Measurements from ENCODE around the gene ERVFRD-1.
"Not testable (repeated sequence)": the region's sequence is repeated elsewhere in the genome, so short reads cannot be mapped to it uniquely, and the experiment has no call there.

Gene ERVFRD-1

DNA sequence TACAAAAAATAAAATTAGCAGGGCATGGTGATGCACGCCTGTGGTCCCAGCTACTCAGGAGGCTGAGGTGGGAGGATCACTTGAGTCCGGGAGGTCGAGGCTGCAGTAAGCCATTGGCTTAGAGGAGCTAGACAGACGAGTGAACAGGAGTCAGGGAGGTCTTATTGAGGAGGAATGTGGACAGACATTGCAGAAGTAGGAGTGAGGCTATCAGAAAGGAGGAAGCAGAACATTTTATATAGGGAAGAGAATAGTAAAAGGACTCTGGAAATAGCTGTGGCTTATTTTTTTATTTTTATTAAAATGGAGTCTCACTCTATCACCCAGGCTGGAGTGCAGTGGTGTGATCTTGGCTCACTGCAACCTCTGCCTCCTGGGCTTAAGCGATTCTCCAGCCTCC is 20.4 kb downstream of the ERVFRD-1 start:
- not testable (repeated sequence) for H3K9ac ChIP-seq (ENCODE audit: low read length in 2 of 2); H3K27ac ChIP-seq (ENCODE audit: low read length); H3K9me3 ChIP-seq (ENCODE audit: control insufficient read depth in 2 of 2, low read length in 2 of 2); H3K4me3 ChIP-seq (ENCODE audit: low read length in 2 of 2); H3K27me3 ChIP-seq (ENCODE audit: control insufficient read depth in 1 of 2, insufficient read depth in 2 of 2, low read length in 2 of 2); H3K36me3 ChIP-seq (ENCODE audit: control insufficient read depth in 2 of 2, insufficient read depth in 2 of 2, low read length in 2 of 2)
- H3K4me1 ChIP-seq (ENCODE audit: control insufficient read depth, insufficient read depth, low read length): peaks cover 17% of the 10 kb centered on the region

DNA sequence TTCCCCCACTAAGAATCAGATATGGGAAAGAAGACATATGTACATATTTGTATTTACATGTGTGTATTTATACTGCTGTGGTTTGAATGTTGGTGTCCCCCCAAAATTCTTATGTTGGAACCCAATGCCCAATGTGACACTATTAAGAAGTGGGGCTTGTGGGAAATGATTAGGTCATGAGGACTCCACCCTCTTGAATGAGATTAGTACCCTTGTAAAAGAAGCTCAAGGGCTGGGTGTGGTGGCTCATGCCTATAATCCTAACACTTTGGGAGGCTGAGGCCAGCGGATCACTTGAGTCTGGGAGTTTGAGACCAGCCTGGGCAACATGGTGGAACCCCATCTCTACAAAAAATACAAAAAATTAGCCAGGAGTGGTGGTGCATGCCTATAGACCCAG is 21.8 kb downstream of the ERVFRD-1 start:
- Histone ChIP-seq H3K9me3 (ENCODE audit: control insufficient read depth in 2 of 2, low read length in 2 of 2) (no peaks in the 10 kb centered on the region), H3K4me1 (ENCODE audit: control insufficient read depth, insufficient read depth, low read length) (peaks cover 6% of the 10 kb centered on the region), H3K9ac (ENCODE audit: low read length in 2 of 2) (no peak overlapping the region), H3K4me3 (ENCODE audit: low read length in 2 of 2) (no peak overlapping the region), H3K36me3 (ENCODE audit: control insufficient read depth in 2 of 2, insufficient read depth in 2 of 2, low read length in 2 of 2) (no peaks in the 10 kb centered on the region), H3K27me3 (ENCODE audit: control insufficient read depth in 1 of 2, insufficient read depth in 2 of 2, low read length in 2 of 2) (no peaks in the 10 kb centered on the region), H3K27ac (ENCODE audit: low read length) (no peak overlapping the region)

DNA sequence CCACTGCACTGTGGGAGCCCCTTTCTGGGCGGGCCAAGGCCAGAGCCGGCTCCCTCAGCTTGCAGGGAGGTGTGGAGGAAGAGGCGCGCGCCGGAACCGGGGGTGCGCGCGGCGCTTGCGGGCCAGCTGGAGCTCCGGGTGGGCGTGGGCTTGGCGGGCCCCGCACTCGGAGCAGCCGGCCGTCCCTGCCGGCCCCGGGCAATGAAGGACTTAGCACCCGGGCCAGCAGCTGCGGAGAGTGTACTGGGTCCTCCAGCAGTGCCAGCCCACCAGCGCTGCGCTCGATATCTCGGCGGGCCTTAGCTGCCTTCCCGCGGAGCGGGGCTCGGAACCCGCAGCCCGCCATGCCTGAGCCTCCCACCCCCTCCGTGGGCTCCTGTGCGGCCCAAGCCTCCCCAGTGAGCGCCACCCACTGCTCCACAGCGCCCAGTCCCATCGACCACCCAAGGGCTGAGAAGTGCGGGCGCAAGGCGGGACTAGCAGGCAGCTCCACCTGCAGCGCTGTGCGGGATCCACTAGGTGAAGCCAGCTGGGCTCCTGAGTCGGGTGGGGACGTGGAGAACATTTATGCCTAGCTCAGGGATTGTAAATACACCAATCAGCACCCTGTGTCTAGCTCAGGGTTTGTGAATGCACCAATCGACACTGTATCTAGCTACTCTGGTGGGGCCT is 24.2 kb downstream of the ERVFRD-1 start:
- not testable (repeated sequence) for H3K27ac ChIP-seq (ENCODE audit: low read length); H3K9ac ChIP-seq (ENCODE audit: low read length in 2 of 2); H3K4me3 ChIP-seq (ENCODE audit: low read length in 2 of 2); H3K27me3 ChIP-seq (ENCODE audit: control insufficient read depth in 1 of 2, insufficient read depth in 2 of 2, low read length in 2 of 2); H3K36me3 ChIP-seq (ENCODE audit: control insufficient read depth in 2 of 2, insufficient read depth in 2 of 2, low read length in 2 of 2); H3K4me1 ChIP-seq (ENCODE audit: control insufficient read depth, insufficient read depth, low read length); H3K9me3 ChIP-seq (ENCODE audit: control insufficient read depth in 2 of 2, low read length in 2 of 2)

DNA sequence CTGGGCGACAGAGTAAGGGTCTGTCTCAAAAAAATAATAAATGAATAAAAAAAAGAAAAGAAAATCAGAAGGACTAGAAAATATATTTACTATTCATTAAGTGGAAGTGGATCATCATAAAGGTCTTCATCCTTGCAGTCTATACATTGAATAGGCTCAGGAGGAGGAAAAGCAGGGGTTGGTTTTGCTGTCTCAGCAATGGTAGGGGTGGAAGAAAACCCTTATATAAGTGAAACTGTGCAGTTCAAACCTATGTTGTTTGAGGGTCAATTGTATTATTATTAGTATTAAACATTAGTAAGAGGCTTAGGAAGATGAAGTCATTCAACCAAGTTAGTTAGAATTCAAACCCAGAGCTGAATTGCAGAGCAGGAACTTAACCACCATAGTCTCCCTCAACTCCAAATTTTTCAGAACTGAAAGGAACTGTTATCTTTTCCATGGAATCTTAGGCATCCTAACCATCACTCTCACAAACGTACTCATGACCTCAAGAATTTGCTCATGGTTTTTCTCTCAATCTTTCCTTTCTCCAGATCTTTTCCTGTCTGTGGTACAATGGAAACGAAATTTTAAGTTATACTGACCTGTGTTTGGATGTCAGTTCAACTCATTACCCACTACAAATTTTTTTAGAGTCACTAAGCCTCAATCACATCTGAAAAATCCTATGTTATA is 25.6 kb downstream of the ERVFRD-1 start:
- Histone ChIP-seq H3K36me3 (ENCODE audit: control insufficient read depth in 2 of 2, insufficient read depth in 2 of 2, low read length in 2 of 2) (no peaks in the 10 kb centered on the region), H3K9ac (ENCODE audit: low read length in 2 of 2) (no peak overlapping the region), H3K4me1 (ENCODE audit: control insufficient read depth, insufficient read depth, low read length) (no peaks in the 10 kb centered on the region), H3K4me3 (ENCODE audit: low read length in 2 of 2) (no peak overlapping the region), H3K27ac (ENCODE audit: low read length) (no peak overlapping the region), H3K27me3 (ENCODE audit: control insufficient read depth in 1 of 2, insufficient read depth in 2 of 2, low read length in 2 of 2) (peaks cover 0 to 2% of the 10 kb centered on the region in 2 donors), H3K9me3 (ENCODE audit: control insufficient read depth in 2 of 2, low read length in 2 of 2) (no peaks in the 10 kb centered on the region)

DNA sequence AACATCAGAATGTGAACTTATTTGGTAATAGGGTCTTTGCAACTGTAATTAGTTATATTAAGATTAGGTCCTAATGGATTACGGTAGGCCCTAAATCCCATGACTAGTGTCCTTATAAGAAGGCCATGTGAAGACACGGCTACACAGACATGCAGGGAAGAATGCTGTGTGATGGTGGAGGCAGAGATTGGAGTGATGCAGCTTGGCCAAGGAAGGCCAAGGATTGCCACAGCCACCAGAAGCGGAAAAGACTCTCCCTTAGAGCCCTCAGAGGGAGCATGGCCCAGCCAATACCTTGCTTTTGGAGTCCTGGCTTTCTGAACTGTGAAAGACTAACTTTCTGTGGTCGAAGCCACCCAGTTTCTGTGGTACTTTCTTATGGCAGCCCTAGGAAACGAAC is 27.6 kb downstream of the ERVFRD-1 start:
- Histone ChIP-seq H3K36me3 (ENCODE audit: control insufficient read depth in 2 of 2, insufficient read depth in 2 of 2, low read length in 2 of 2) (no peaks in the 10 kb centered on the region), H3K4me1 (ENCODE audit: control insufficient read depth, insufficient read depth, low read length) (no peaks in the 10 kb centered on the region), H3K9me3 (ENCODE audit: control insufficient read depth in 2 of 2, low read length in 2 of 2) (no peaks in the 10 kb centered on the region), H3K9ac (ENCODE audit: low read length in 2 of 2) (no peak overlapping the region), H3K27ac (ENCODE audit: low read length) (no peak overlapping the region), H3K4me3 (ENCODE audit: low read length in 2 of 2) (no peak overlapping the region), H3K27me3 (ENCODE audit: control insufficient read depth in 1 of 2, insufficient read depth in 2 of 2, low read length in 2 of 2) (peaks cover 0 to 2% of the 10 kb centered on the region in 2 donors)

DNA sequence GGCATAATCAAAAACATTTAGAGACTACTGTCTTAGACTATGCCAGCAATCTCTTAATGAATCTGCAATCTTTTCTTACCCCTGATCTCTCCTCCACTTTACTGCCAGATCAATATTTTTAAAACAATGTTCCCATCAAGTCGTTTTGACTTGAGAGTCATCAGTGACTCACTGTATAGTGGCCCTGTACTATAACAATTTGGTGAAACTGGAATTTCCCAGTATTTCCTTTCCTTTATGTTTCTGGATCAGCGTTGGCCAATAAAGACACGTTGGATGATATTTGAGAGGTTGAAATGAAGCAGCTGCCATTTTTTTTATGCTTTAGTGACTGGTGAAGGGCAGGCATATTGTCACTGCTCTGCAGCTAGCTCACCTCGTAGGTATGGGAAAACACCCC is 28.0 kb downstream of the ERVFRD-1 start:
- no peak overlapping the region for H3K9ac ChIP-seq (ENCODE audit: low read length in 2 of 2)
- H3K36me3 ChIP-seq (ENCODE audit: control insufficient read depth in 2 of 2, insufficient read depth in 2 of 2, low read length in 2 of 2): no peaks in the 10 kb centered on the region
- H3K9me3 ChIP-seq (ENCODE audit: control insufficient read depth in 2 of 2, low read length in 2 of 2): no peaks in the 10 kb centered on the region
- peaks cover 0 to 2% of the 10 kb centered on the region in 2 donors for H3K27me3 ChIP-seq (ENCODE audit: control insufficient read depth in 1 of 2, insufficient read depth in 2 of 2, low read length in 2 of 2)
- H3K4me3 ChIP-seq (ENCODE audit: low read length in 2 of 2): no peak overlapping the region
- no peak overlapping the region for H3K27ac ChIP-seq (ENCODE audit: low read length)
- H3K4me1 ChIP-seq (ENCODE audit: control insufficient read depth, insufficient read depth, low read length): no peaks in the 10 kb centered on the region

DNA sequence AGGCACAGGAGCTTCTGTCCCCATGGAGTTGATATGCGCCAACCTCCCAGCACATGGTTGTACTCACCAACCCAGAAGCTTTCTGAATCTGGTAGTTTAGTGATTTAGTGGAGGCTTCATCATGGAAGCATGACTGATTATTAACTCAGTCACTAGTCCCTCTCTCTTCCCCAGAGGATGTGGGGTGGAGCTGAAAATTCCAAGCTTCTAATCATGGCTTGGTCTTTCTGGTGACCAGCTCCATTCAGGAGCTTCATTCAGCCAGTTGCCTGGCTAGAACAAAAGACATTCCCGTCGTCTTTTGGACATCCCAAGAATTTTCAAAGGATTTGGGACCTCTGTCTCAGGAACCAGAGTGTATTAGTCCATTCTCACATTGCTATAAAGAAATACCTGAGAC is 31.2 kb downstream of the ERVFRD-1 start:
- no peaks in the 10 kb centered on the region for H3K36me3 ChIP-seq (ENCODE audit: control insufficient read depth in 2 of 2, insufficient read depth in 2 of 2, low read length in 2 of 2)
- peaks cover 0 to 2% of the 10 kb centered on the region in 2 donors for H3K27me3 ChIP-seq (ENCODE audit: control insufficient read depth in 1 of 2, insufficient read depth in 2 of 2, low read length in 2 of 2)
- H3K4me1 ChIP-seq (ENCODE audit: control insufficient read depth, insufficient read depth, low read length): no peaks in the 10 kb centered on the region
- no peak overlapping the region for H3K9ac ChIP-seq (ENCODE audit: low read length in 2 of 2)
- H3K4me3 ChIP-seq (ENCODE audit: low read length in 2 of 2): no peak overlapping the region
- no peaks in the 10 kb centered on the region for H3K9me3 ChIP-seq (ENCODE audit: control insufficient read depth in 2 of 2, low read length in 2 of 2)
- no peak overlapping the region for H3K27ac ChIP-seq (ENCODE audit: low read length)

DNA sequence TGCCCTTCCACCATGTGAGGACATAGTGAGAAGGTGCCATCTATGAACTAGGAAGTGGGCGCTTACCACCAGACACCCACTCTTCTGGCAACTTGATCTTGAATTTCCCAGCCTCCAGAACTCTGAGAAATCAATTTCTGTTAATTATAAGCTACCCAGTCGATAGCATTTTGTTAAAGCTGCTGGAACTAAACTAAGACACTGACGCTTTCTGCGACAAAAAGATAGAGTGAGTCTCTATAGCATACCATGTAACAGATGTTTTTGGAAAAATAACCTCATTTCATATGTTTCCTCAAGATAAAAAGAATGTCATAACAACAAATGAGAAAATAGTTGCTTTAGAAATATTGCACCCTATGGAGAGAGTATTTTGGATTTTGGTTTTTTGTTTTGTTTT is 33.3 kb downstream of the ERVFRD-1 start:
- H3K4me3 ChIP-seq (ENCODE audit: low read length in 2 of 2): no peak overlapping the region
- H3K36me3 ChIP-seq (ENCODE audit: control insufficient read depth in 2 of 2, insufficient read depth in 2 of 2, low read length in 2 of 2): no peaks in the 10 kb centered on the region
- H3K9me3 ChIP-seq (ENCODE audit: control insufficient read depth in 2 of 2, low read length in 2 of 2): no peaks in the 10 kb centered on the region
- H3K27ac ChIP-seq (ENCODE audit: low read length): no peak overlapping the region
- H3K4me1 ChIP-seq (ENCODE audit: control insufficient read depth, insufficient read depth, low read length): no peaks in the 10 kb centered on the region
- no peaks in the 10 kb centered on the region for H3K27me3 ChIP-seq (ENCODE audit: control insufficient read depth in 1 of 2, insufficient read depth in 2 of 2, low read length in 2 of 2)
- H3K9ac ChIP-seq (ENCODE audit: low read length in 2 of 2): no peak overlapping the region

DNA sequence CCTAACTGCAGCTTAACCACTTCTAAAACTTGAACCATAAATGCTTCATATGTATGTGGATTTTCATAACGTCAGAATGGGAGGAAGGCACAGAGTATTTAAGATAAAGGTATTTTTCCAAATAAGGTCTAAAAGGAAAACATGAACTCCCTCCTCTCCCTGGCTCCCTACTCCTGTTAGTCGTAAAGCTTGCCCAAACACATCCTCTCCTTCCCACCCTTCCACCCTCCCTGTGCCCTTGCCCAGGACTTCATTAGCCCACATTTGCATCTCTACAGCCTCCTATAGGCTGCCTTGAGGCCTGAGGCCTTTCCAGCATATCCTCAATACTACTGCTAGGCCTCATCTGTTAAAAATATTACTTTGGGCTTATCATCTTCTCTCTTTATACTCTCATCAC is 35.0 kb downstream of the ERVFRD-1 start:
- Histone ChIP-seq H3K36me3 (ENCODE audit: control insufficient read depth in 2 of 2, insufficient read depth in 2 of 2, low read length in 2 of 2) (no peaks in the 10 kb centered on the region), H3K27ac (ENCODE audit: low read length) (no peak overlapping the region), H3K9me3 (ENCODE audit: control insufficient read depth in 2 of 2, low read length in 2 of 2) (no peaks in the 10 kb centered on the region), H3K27me3 (ENCODE audit: control insufficient read depth in 1 of 2, insufficient read depth in 2 of 2, low read length in 2 of 2) (no peaks in the 10 kb centered on the region), H3K4me1 (ENCODE audit: control insufficient read depth, insufficient read depth, low read length) (no peaks in the 10 kb centered on the region), H3K9ac (ENCODE audit: low read length in 2 of 2) (no peak overlapping the region), H3K4me3 (ENCODE audit: low read length in 2 of 2) (no peak overlapping the region)

DNA sequence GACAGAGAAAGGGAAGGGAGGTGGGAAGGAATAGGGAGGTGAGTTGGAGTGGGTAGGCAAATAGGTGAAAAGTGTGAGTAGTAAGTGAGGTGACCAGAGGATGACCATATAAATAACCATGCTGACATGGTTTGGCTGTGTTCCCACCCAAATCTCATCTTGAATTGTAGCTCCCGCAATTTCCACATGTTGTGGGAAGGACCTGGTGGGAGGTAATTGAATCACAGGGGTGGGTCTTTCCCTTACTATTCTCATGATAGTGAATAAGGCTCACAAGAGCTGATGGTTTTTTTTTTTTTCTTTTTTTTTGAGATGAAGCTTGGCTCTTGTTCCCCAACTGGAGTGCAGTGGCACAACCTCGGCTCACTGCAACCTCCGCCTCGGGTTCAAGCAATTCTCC is 39.4 kb downstream of the ERVFRD-1 start:
- Histone ChIP-seq H3K4me3 (ENCODE audit: low read length in 2 of 2) (no peak overlapping the region), H3K27ac (ENCODE audit: low read length) (no peak overlapping the region), H3K4me1 (ENCODE audit: control insufficient read depth, insufficient read depth, low read length) (no peaks in the 10 kb centered on the region), H3K9me3 (ENCODE audit: control insufficient read depth in 2 of 2, low read length in 2 of 2) (no peaks in the 10 kb centered on the region), H3K36me3 (ENCODE audit: control insufficient read depth in 2 of 2, insufficient read depth in 2 of 2, low read length in 2 of 2) (no peaks in the 10 kb centered on the region), H3K27me3 (ENCODE audit: control insufficient read depth in 1 of 2, insufficient read depth in 2 of 2, low read length in 2 of 2) (no peaks in the 10 kb centered on the region), H3K9ac (ENCODE audit: low read length in 2 of 2) (no peak overlapping the region)

DNA sequence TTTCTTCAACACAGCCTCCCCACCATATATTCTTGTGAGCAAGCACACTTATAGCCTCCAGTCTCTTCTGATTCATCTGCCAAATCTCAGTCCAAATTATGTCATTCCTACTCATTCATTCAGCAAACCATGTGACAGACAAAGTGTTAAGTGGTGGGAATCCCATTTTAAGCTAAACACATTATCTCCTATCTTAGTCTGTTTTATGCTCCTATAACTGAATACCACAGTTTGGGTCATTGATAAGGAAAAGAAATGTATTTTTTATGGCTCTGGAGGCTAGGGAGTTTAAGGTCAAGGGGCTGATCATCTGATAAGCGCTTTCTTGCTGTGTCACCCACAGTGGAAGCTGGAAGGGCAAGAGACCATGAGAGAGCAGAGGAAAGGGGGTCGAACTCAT is 41.8 kb downstream of the ERVFRD-1 start:
- Histone ChIP-seq H3K27me3 (ENCODE audit: control insufficient read depth in 1 of 2, insufficient read depth in 2 of 2, low read length in 2 of 2) (no peaks in the 10 kb centered on the region), H3K9ac (ENCODE audit: low read length in 2 of 2) (no peak overlapping the region), H3K9me3 (ENCODE audit: control insufficient read depth in 2 of 2, low read length in 2 of 2) (no peaks in the 10 kb centered on the region), H3K4me1 (ENCODE audit: control insufficient read depth, insufficient read depth, low read length) (no peaks in the 10 kb centered on the region), H3K27ac (ENCODE audit: low read length) (no peak overlapping the region), H3K36me3 (ENCODE audit: control insufficient read depth in 2 of 2, insufficient read depth in 2 of 2, low read length in 2 of 2) (no peaks in the 10 kb centered on the region), H3K4me3 (ENCODE audit: low read length in 2 of 2) (no peak overlapping the region)

Measured in stomach smooth muscle (tissue), 2 donors.